Stomach (tissue), 9 donors: Measurements from ENCODE around the gene KCNAB2. TPM values are rescaled to one million over a fixed set of nuclear protein-coding genes. Genes with fewer than 3 reads are reported as not detected.

Experiments
- DNase-seq, 2 donors: peaks; one replicate each; pipeline versions ENCODE4 v3.0.0 to v3.0.0-alpha.2; 2013 to 2019
- H3K27ac ChIP-seq, 5 donors: fragments of 200-600 bp in 4 of 5; sonication (generic) in 4 of 5; one replicate each; pipeline ENCODE4 v1.5.1; 2013 to 2019; ENCODE audit warnings: mild to moderate bottlenecking in 1 of 5, moderate library complexity in 1 of 5
- H3K27me3 ChIP-seq, 3 donors: fragments of 200-600 bp; sonication (generic); one replicate each; pipeline ENCODE4 v1.5.1; 2017 to 2019; ENCODE audit warnings: mixed run types in 1 of 3
- H3K36me3 ChIP-seq, 4 donors: fragments of 200-600 bp; sonication (generic); 1 replicate in 3 of 4; 2 replicates in 1 of 4; pipeline ENCODE4 v1.5.1; 2016 to 2019
- H3K4me1 ChIP-seq, 4 donors: fragments of 200-600 bp; sonication (generic); one replicate each; pipeline ENCODE4 v1.5.1; 2016 to 2019
- H3K4me3 ChIP-seq, 4 donors: fragments of 200-600 bp; sonication (generic) in 3 of 4; one replicate each; pipeline ENCODE4 v1.5.1; 2016 to 2019; ENCODE audit warnings: mild to moderate bottlenecking in 1 of 4
- H3K9me3 ChIP-seq, 4 donors: fragments of 200-600 bp; sonication (generic); one replicate each; pipeline ENCODE4 v1.5.1; 2016 to 2019
- EP300 ChIP-seq: sonication (generic); formaldehyde crosslinking; IDR thresholded peaks from one replicate; pipeline ENCODE4 v1.6.1; 2017; ENCODE audit warnings: antibody characterized with exemption
- POLR2A ChIP-seq, 4 donors: fragments of 450-650 bp; IDR thresholded peaks; one replicate each; pipeline ENCODE4 v1.6.1; 2016; ENCODE audit warnings: antibody characterized with exemption in 4 of 4, control low read depth in 2 of 4, mild to moderate bottlenecking in 1 of 4, moderate library complexity in 1 of 4
- POLR2AphosphoS5 ChIP-seq, 3 donors: sonication (generic); formaldehyde crosslinking; IDR thresholded peaks; one replicate each; pipeline ENCODE4 v1.6.1; 2016; ENCODE audit warnings: antibody characterized with exemption in 3 of 3
- WGBS, 5 donors: extraction: QIAGEN DNeasy Blood & Tissue Kit in 3 of 5; methylation state at CpG; one replicate each; pipeline versions ENCODE4 v1.1.5 to v1.1.7; 2013 to 2018; 5-methylcytosine and 5-hydroxymethylcytosine counted together
- intact Hi-C: fragments of 100-400 bp; cut with DNase I; formaldehyde crosslinking; loops from one replicate; pipeline ENCODE4 v1.15.1; 2023; ENCODE audit warnings: low total_unique reads
- polyA plus RNA-seq, 3 donors: library from polyadenylated mRNA; stranded (reverse); fragments of 200-250 nt; gene quantifications; one replicate each; pipeline ENCODE4 v1.2.3, GENCODE V29; 2013
- total RNA-seq, 5 donors: library from RNA; depleted of rRNA; stranded (reverse); fragments of >200 nt; gene quantifications; one replicate each; pipeline versions ENCODE4 v1.1.0 to v1.2.3, GENCODE V29; 2014 to 2016
- TF ChIP-seq, protein P1 (sequence below), 7 experiments: fragments of 450-650 bp in 4 of 7; fragments of 200-600 bp in 3 of 7; sonication (generic) in 3 of 7; IDR thresholded peaks; one replicate each; pipeline ENCODE4 v1.5.1; 2016 to 2019; ENCODE audit warnings: antibody characterized with exemption in 7 of 7, control low read depth in 2 of 7, mild to moderate bottlenecking in 1 of 7
- donor health status: healthy with polysubstance abuse.
- donor health status: Bipolar disorder and iron deficiency.
- donor health status: healthy.

Gene KCNAB2
- total and polyA plus RNA-seq, 8 donors, result 0.29 to 39.1 (median 3.3) TPM

DNA sequence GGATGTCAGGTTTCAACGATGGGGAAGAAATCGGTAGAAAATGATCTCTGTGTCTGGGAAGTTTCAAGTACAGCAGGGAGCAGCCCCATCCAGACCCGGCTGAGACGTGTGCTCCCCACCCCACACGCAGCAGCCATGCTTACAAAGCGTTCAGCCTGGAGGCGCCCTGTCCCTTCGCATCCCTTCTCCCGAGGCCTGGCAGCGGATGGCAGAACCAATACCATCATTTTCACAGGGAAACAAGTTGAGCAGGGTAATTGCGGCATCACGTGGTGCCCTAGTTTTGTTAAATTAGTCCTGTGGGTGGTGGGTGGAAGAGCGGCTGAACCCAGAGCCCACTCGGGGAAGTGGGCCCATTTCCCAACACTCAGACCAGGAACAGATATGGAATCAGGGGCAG lies 23.9 kb downstream of the KCNAB2 start:
- no peaks in the 10 kb centered on the region for H3K9me3 ChIP-seq
- TF ChIP-seq, protein P1, sequence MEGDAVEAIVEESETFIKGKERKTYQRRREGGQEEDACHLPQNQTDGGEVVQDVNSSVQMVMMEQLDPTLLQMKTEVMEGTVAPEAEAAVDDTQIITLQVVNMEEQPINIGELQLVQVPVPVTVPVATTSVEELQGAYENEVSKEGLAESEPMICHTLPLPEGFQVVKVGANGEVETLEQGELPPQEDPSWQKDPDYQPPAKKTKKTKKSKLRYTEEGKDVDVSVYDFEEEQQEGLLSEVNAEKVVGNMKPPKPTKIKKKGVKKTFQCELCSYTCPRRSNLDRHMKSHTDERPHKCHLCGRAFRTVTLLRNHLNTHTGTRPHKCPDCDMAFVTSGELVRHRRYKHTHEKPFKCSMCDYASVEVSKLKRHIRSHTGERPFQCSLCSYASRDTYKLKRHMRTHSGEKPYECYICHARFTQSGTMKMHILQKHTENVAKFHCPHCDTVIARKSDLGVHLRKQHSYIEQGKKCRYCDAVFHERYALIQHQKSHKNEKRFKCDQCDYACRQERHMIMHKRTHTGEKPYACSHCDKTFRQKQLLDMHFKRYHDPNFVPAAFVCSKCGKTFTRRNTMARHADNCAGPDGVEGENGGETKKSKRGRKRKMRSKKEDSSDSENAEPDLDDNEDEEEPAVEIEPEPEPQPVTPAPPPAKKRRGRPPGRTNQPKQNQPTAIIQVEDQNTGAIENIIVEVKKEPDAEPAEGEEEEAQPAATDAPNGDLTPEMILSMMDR (IDR thresholded peaks at IDR 0.05), result no peak
- TF ChIP-seq POLR2A (IDR thresholded peaks at IDR 0.05) (no peak), EP300 (no peak), POLR2AphosphoS5 (IDR thresholded peaks at IDR 0.05) (no peak)
- intact Hi-C loops, result no loop called here
- DNase-seq, result no peak
- H3K36me3 ChIP-seq, result peaks cover 0 to 29% (median 8%) of the 10 kb centered on the region in 4 donors
- H3K27ac ChIP-seq, result no peak overlapping the region
- H3K4me1 ChIP-seq, result no peaks in the 10 kb centered on the region
- no peaks in the 10 kb centered on the region for H3K27me3 ChIP-seq
- 81 to 87% (median 82%) methylated on average over 14 of the region's 14 CpGs for WGBS, 5 donors
- no peak overlapping the region for H3K4me3 ChIP-seq

DNA sequence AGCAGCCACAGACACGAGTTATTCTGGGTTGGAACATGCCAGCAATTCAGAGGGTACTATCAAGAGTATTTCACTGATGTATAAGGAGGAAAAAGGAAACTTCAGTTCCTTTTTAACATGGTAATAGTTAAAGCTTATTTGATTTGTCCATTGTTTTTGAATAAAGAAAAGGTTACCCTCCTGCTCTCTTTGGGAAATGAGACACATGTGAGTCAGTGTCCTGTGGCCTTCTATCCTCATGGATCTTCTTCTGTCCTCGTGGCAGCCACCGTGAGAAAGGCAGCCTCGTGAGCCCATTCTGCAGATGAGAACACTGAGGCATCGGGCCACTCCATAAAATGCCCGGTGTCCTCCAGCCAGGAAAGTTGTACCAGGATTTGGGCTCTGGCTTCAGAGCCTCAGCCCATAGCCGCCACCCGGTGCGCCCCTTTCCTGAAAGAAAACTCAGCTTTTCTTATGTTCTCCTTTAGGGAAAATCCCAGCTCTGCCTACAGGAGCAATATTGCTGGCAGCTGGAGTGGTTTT lies 24.8 kb downstream of the KCNAB2 start:
- Histone ChIP-seq H3K36me3 (peaks cover 0 to 29% (median 8%) of the 10 kb centered on the region in 4 donors), H3K4me1 (no peaks in the 10 kb centered on the region), H3K27ac (no peak overlapping the region), H3K4me3 (no peak overlapping the region), H3K27me3 (no peaks in the 10 kb centered on the region), H3K9me3 (no peaks in the 10 kb centered on the region)
- 77 to 88% (median 86%) methylated on average over 9 of the region's 9 CpGs for WGBS, 5 donors
- TF ChIP-seq, protein P1 (IDR thresholded peaks at IDR 0.05), result no peak
- TF ChIP-seq POLR2AphosphoS5 (IDR thresholded peaks at IDR 0.05) (no peak), EP300 (no peak), POLR2A (IDR thresholded peaks at IDR 0.05) (no peak)
- intact Hi-C loops, result no loop called here
- DNase-seq, result no peak

DNA sequence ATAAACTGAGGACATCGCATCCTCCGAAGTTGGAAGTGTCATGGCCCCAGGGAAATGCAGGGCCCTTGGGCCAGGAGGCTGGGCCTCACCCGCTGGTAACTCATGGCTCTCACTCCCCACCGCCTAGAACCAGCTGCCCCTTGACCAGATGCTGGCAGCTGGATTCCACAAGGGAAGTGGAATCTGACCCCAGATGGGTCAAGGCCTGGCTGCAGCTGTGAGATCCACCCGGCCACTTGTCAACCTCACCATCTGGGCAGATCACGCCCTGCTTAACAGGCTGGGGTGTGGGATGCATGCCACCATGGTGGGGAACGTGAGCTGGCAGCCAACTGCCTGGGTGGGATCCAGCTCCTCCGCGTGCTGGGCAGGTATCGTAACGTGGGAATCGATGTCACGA lies 25.5 kb downstream of the KCNAB2 start:
- 77 to 90% (median 85%) methylated on average over 11 to 13 of the region's 13 CpGs for WGBS, 5 donors
- Histone ChIP-seq H3K9me3 (no peaks in the 10 kb centered on the region), H3K27me3 (no peaks in the 10 kb centered on the region), H3K4me3 (no peak overlapping the region), H3K27ac (no peak overlapping the region), H3K4me1 (no peaks in the 10 kb centered on the region), H3K36me3 (peaks cover 0 to 24% (median 8%) of the 10 kb centered on the region in 4 donors)
- TF ChIP-seq, protein P1 (IDR thresholded peaks at IDR 0.05), result no peak
- no peak for TF ChIP-seq POLR2AphosphoS5 (IDR thresholded peaks at IDR 0.05)
- no peak for TF ChIP-seq POLR2A (IDR thresholded peaks at IDR 0.05)
- no peak for TF ChIP-seq EP300
- intact Hi-C loops, result no loop called here
- no peak for DNase-seq

DNA sequence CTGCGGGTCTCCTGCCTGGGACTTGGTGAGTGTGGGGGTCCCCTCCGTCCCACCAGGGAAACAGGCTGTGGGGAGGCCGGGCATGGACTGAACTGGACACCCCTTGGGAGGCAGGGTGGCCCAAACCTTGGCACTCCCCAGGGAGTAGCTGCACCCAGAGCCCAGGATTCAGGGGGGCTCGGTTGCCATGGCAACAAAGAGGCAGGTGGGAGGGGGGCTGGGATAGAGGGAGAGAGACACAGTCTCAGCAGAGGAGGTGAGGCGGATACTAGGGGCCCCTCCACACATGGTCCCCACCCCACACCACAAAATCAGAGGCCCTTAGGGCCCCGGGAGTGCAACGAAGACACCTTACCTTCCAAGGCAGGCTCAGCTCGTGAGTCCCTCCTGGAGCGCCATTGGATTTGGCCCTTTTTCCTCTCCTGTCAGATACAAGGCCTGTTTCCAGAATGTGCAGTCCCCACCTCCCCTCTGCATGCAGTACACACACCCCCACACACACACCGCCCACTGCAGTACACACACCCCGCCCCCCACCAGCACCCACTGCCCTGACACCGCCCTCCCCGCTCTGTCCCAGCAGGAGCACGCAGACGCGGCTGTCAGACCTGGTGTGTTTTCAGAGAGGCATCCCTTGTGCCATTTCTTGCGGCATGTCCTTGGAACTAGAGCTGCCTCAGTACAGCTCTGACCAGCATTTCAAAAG lies 27.2 kb downstream of the KCNAB2 start:
- no peak overlapping the region for H3K27ac ChIP-seq
- H3K27me3 ChIP-seq, result no peaks in the 10 kb centered on the region
- H3K9me3 ChIP-seq, result no peaks in the 10 kb centered on the region
- no peak for DNase-seq
- no peaks in the 10 kb centered on the region for H3K4me1 ChIP-seq
- H3K4me3 ChIP-seq, result no peak overlapping the region
- intact Hi-C loops, result no loop called here
- WGBS, 5 donors, result 72 to 77% (median 75%) methylated on average over 13 to 17 of the region's 17 CpGs
- no peak for TF ChIP-seq EP300
- no peak for TF ChIP-seq POLR2A (IDR thresholded peaks at IDR 0.05)
- no peak for TF ChIP-seq POLR2AphosphoS5 (IDR thresholded peaks at IDR 0.05)
- TF ChIP-seq, protein P1 (IDR thresholded peaks at IDR 0.05), result no peak
- H3K36me3 ChIP-seq, result peaks cover 0 to 17% (median 8%) of the 10 kb centered on the region in 4 donors
